GM18858 (cell line): ENCODE measurements around the gene FNBP1.

Experiments
- ATAC-seq: cut with Tn5 transposase; IDR thresholded peaks from one replicate; pipeline ENCODE4 v1.9.1; 2021; ENCODE audit not compliant: unreplicated experiment

Gene FNBP1

DNA sequence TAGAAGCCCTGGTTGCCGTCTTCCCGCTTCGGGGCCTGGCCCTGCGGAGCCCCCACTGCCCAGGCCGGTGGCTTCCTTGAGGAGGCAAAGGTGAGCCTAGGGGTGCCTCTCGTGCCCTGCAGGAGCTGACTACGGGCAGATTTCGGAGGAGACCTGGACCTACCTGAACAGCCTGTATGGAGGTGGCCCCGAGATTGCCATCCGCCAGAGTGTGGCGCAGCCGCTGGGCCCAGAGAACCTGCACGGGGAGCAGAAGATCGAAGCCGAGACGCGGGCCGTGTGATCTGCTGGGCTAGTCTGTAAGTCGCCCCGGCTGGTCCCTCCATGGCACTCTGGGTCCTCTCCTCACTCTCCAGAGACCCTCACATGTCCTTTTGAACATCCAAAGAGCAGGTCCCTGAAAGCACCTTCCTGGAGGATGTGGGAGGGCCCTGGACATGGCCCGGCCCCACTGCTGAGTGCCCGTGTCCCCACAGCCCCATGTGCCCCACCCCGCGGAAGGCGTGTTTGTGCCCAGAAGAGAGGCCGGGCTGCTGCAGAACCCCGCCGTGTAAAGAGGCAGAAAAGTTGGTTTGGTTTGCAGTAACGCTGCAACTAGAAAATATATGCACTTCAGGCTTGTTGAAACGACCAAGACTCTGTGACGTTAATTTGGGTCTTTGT, 162.9 kb downstream of the FNBP1 start:
- ATAC-seq, result no peak

DNA sequence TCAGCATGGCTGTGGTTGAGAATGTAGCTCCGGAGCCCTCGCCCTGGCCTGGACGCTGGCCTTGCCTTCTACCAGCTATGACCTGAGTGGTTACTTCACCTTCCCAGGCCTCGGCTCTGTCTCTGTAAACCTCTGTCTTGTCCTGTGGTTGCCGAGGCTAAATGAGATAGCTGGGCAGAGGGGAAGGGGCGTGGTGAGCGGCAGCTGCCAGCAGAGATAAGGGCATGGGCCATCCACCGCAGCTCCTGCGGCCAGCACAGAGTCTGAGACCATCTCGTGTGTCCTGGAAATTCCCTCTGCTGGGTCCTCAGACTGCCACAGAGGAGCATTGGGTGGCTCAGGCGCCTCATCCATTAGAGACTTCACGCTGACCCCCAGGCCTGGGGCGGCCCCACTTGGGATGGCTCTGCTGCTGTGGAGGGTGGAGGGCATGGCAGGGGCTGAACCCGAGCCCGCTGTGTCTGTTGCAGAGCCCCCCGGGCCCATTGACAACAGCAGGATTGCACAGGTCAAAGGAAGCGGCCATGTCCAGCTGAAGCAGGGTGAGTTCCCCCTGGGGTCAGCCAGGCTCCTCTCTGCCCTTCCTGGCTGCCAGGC, 163.8 kb downstream of the FNBP1 start:
- ATAC-seq, result no peak

DNA sequence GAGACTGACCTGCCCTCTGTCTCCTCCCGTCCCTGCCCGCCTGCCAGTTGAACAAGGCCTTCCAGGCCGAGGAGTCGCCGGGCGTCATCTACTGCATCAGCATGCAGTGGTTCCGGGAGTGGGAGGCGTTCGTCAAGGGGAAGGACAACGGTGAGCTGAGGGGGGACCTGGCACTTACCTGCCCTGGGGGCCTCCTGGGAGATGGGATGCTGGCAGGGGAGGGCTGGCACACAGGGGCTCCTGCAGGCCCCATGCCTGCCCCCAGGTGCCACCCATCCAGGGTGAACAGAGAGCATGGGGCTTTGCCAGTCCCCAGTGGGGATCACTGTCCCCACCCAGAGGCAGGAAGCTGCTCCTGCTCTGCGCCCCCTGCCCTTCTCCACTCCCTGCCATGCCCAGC, 164.7 kb downstream of the FNBP1 start:
- ATAC-seq, result no peak

DNA sequence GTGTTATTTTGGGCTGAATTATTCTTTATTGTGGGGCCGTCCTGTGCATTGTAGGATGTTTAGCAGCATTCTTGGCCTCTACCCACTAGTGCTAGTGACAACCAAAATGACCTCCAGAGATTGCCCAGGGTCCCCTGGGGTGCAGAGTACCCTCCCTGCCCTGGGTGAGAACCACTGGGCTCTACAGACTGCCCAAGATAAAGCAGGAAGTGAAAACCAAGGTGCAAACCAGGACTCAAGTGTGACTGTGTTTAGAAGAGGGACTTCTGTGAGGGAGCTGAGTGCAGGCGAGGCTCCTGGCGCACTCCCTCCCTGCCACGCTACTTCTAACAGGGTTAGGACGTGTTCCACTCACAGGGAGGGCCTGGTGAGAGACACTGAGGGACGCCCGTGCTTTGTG, 166.2 kb downstream of the FNBP1 start:
- no peak for ATAC-seq

DNA sequence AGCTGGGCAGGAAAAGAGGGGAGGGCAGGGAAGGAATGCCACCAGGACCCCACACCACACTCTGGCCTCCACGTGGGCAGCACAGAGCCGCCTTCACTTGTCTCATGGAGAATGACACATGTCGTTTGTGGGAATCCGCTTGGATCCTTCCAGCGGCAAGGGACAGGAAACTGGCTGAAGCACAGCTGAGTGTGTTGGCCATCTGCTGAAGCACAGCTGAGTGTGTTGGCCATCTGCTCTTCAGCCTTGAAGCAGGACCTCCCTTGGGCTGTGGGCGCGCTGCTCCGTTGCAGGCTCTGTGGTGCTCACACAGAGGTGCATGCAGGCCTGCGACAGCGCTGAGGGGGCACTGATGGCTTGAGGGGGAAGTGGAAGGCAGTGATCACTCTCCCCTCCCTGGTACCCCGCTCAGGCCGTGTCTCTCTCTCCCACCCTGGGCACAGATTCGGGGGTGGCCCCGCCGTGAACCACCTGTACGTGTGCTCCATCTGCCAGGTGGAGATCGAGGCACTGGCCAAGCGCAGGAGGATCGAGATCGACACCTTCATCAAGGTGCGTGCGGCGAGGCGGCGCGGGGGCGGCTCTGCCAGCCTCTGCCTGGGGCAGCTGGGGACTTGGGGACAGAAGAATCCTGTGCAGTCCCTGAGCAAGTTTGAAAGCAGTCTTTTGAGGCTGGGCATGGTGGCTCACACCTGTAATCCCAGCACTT, 167.1 kb downstream of the FNBP1 start:
- no peak for ATAC-seq

DNA sequence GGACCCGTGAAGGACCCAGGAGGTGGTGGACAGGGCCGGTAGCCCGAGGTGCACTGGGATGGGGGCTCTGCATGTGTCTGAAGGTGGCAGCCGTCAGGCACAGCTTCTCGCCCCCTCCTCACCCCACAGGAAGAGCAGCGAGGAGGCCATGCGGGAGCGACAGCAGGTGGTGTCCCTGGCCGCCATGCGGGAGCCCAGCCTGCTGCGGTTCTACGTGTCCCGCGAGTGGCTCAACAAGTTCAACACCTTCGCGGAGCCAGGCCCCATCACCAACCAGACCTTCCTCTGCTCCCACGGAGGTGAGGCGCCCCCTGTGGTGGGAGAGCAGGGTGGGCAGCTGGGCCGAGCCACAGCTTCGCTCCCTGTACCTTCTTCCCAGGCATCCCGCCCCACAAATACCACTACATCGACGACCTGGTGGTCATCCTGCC, 167.8 kb downstream of the FNBP1 start:
- ATAC-seq, result no peak

DNA sequence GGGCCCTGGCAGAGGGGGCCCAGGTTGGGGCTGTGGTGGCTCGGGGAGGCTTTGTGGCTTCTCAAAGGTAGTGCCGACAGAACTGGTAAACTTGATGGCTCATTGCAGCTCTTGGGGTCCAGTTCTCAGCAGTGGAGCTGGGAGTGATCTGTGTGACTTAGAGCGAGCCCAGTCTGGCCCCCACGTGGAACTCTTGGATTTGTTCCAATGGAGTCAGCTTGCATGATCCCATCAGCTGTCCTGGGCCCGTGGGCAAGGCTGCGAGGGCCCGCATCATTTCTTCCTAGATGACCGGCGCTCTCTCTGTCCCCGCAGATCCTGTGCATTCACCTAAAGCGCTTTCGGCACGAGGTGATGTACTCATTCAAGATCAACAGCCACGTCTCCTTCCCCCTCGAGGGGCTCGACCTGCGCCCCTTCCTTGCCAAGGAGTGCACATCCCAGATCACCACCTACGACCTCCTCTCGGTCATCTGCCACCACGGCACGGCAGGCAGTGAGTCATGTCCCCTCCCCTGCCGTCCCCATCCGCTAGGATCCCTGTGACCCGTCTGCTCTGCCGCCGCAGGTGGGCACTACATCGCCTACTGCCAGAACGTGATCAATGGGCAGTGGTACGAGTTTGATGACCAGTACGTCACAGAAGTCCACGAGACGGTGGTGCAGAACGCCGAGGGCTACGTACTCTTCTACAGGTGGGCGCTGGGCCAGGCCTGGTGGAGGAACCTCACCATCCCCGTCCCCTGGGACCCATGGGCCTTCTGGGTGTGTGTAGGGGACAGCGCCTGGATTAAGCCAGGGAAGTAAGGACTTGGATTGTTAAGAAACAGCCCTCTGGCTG, 168.5 kb downstream of the FNBP1 start:
- no peak for ATAC-seq

DNA sequence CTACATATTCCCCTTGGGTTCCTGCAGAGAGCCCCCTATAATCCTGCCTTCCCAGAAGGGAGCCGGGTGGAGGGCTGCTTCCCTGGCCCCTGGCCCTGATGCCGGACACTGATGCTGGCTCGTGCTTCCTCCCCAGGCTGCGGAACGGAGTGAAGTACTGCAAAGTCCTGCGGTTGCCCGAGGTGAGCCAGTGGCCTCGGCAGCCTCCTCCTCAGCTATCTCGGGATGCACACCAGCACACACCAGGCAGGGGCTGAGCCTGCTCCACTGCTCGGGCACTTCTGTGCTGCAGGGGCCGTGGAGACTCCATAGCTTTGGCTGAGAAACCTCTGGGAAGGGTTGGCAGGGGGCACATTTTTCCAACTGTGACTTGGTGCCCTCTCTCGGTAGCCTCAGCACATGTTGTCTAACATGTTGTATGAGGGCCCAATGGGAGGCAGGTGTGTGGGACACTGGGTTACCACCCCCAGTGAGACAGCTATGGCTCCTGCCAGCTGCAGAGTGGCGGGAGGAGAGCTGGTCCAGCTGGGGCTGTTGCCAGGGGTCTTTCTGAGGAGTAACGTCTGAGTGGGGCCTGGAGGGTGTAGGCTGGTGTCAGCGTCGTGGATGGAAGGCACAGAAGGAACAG, 169.3 kb downstream of the FNBP1 start:
- no peak for ATAC-seq

DNA sequence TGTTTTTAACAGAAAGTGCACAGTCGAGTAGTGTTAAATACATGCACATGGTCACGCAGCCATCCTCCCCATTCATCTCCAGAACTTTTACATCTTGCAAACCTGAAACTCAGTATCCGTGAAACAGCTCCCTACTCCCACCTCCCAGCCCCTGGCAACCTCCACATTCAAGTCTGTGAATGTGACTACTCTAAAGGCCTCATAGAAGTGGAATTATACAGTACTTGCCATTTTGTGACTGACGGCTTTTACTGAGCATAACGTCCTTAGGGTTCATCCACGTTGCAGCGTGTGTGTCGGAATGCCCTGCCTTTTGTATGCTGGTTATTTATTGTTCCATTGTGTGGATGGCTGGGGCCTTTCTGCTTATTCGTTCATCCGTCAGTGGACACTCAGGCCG, 171.9 kb downstream of the FNBP1 start:
- ATAC-seq, result no peak

DNA sequence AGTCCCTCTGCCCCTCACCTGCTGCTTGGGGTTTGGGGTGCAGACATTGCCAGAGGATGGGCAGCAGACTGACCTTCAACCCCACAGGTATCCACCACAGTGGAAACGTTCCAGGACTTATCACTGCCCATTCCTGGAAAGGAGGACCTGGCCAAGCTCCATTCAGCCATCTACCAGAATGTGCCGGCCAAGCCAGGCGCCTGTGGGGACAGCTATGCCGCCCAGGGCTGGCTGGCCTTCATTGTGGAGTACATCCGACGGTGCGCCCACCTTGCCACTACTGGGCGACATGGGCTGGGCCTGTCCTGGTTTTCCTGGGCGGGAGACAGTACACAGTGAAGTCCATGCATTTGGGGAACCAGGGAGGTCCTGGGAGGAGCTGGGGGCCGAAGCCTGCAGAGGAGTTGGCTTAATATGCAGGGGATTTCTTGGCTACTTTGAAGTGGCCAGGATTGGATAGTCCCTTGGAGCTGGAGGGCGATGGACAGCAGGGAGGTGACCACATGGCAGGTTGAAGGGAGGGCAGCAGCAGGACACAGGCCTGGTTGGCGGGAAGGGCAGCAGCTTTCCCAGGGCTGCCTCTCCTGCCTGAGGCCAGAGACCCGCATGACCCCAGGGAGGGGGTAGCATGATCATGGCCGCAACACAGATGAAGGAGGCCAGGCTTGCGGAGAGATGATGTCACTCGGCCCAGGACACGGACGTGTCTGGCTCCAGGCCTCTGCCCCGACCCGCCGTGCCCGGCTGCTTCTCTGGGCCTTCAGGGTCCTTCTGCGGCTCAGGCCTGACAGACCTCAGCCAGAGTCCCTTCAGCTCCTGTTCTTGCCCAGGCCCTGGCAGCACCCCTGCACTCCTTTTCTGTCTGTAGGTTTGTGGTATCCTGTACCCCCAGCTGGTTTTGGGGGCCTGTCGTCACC, 173.1 kb downstream of the FNBP1 start:
- ATAC-seq, result no peak

DNA sequence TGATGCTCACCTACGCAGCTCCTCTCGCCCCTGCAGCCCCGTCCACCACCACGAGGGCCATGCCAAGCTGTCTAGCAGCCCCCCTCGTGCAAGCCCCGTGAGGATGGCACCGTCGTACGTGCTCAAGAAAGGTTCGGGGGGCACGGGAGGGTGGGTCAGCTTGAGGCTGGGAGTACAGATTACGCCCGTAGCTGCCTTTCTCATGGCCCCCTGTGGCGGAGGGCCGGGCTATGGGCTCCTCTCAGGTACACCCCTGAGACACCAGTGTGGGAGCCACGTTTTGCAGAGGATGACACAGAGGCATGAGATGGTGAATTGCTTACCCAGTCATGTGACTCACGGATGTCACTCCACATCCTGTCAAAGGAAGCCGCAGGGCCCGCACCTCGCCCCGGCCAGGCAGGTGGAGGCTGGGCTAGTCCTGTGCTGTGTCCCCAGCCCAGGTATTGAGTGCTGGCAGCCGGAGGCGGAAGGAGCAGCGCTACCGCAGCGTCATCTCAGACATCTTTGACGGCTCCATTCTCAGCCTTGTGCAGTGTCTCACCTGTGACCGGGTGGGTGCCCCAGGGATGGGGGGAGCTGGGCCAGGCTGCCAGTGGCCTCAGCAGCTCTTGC, 174.0 kb downstream of the FNBP1 start:
- ATAC-seq, result no peak

DNA sequence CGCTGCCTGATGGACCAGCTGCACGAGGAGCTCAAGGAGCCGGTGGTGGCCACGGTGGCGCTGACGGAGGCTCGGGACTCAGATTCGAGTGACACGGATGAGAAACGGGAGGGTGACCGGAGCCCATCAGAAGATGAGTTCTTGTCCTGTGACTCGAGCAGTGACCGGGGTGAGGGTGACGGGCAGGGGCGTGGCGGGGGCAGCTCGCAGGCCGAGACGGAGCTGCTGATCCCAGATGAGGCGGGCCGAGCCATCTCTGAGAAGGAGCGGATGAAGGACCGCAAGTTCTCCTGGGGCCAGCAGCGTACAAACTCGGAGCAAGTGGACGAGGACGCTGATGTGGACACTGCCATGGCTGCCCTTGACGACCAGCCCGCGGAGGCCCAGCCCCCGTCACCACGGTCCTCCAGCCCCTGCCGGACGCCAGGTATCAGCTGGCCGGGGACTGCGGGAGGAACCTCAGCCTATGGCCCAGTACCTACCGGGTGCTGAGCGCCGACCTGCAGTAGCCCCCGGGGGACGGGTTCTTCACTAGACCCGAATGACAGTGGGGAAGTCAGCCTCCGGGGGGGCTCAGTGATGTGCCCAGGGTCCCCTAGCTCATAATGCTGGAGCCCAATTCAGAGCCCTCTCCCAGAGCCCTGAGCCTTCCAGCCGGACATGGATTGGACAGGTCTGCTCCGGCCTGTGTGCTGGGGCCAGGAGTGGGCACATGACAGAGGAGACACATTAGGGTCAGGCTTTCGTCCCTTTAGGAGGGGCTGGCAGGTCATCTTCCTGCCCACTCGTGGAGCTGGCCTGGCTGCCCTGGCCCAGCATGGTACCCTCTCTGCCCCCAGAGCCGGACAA, 174.7 kb downstream of the FNBP1 start:
- ATAC-seq, result no peak

DNA sequence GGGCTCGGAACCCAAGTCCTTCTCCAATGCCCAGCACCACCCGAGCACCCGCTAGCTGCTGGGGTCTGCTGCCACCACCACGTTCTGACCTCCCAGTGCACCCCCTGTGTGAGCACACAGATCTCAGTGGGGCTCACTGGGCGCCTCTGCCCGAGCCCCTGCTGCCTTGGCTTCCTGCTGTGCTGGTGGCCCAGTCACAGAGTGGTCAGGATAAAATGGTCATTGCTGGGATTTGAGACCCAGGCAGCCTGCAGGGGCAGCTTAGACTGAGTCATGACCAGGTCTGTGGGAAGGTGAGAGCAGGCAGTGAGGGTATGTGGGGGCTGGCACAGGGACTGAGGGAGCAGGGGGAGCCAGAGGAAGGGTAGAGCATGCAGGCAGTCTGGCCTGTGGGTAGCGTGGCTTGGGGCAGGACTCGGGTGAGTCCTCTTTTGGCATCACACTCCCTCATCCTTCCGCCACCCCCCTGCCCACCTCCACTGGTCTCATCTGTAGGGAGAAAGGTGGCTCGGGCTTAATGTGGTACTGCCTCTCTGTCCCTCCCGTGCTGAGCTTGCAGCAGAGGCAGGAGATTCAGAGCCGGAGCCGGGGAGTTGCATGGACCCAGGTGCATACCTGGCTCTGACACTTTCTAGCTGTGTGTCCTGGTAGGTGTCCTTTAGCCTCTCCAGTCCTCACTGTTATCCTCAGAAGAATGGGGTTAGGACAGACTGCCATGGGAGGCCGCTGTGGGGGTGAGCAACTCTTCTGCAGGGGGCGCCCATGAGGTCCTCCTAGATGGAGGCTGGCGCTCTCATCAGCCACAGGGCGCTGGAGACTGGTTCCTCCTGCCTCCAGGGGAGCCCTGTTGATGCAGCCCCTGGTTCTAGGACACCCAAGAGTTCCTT, 175.6 kb downstream of the FNBP1 start:
- no peak for ATAC-seq

DNA sequence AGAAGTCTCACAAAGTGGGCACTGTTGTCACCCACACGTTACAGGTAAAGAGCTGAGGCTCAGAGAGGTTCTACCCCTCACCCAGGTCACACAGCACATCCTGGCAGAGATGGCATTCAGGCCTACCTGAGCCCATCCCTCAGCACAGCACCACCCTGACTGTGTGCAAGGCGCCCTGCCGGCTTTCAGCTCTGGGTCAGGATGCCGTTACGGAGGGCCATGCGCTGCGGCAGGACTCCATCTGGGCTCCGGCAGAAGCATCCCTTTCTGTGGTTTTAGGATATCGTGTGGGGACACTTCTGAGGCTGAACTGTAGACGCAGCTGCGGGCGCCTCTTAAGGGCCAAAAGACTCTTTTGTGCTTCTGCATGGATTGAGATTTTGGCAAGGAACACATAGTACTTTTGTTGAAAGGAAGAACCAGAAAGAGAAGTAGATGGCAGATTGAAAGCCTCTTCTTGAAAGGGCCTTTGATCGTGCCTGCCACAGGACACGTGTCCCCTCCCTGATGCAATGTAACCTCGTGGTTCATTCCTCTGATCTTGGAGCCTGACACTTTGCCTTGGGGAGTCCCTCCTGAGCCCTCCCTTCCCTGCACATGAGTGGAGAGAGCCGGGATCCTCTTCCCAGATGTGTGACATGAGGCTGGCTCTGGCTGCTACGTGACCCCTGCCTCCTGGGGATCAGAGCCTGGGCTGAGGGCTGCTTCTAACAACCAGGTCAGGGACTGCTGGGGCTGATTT, 176.4 kb downstream of the FNBP1 start:
- no peak for ATAC-seq

DNA sequence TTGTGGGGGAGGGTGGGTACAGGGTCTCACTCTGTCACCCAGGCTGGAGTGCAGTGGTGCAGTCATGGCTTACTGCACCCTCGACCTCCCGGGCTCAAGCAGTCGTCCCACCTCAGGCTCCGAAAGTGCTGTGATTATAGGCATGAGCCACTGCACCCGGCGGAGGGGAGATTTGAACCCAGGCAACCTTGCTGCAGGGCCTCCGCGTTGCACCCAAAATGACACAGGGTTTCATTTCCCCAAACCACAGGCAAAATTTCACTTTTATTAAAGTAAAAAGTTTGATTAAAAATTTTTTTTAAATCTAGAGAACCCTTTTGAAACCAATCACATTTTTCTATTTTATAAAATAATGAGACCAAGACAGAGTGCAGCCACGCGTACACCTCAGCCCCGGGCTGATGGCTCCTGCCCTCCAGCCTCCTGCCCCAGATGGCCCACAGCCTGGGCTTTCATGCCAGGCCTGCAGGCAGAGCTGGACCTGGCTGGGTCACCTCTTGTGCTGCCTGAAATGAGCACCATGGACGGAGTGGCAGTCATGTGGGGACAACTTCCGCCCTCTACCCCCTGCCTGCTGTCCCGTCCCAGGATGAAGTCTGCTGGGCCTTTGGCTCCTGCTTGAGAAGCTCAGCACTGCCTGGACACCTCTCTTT, 177.2 kb downstream of the FNBP1 start:
- no peak for ATAC-seq

DNA sequence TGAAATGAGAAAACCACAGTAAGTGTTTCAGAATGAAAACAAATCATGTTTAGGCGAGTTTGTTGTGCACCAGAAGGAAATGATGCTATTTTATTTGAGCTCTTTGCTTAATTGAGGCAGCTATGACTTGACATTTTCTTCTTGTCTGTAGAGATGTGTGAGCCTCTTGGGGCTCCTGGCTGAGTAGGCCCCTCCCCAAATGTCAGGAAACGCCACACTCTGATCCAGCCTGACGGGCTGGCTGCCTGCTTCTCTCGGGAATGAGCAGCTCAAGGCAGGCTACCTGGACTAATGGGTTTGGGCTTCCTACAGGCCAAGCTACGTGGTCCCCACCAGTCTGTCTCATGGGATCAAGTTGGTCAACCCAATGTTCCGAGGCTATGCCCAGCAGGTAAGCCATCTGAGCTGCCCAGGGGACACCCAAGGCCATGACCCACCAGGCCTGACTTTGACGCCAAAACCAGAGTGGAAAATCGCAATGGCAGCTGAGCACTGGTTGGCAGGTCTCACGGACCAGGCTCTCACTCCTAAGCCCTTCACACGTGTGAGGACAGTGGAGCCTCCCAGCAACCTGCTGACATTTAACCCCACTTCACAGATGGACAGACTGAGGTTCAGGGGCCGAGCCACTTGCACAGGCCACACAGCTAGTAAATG, 177.9 kb downstream of the FNBP1 start:
- no peak for ATAC-seq
